Endothelial cell of umbilical vein (primary cell): ENCODE results near the gene KCTD7. TPM values are rescaled to one million over a fixed set of nuclear protein-coding genes. Genes with fewer than 3 reads are reported as not detected.

Experiments
- BruUV-seq: library from RNA; stranded (reverse); fragments of 400-500 nt; replicated peaks from 2 replicates; lab custom pipeline; 2021; lab: Mats Ljungman, UMichigan
- CTCF ChIA-PET: fragments of 300-600, 350-600 bp; sonication (Branson Sonifier 250); formaldehyde crosslinking; loops from one replicate; lab custom pipeline; 2021; ENCODE audit warnings: antibody characterized with exemption, inconsistent platforms; lab: Charles Lee
- POLR2A ChIA-PET: fragments of 300-600, 350-600 bp; sonication (Branson Sonifier 250); formaldehyde crosslinking; loops from one replicate; lab custom pipeline; 2021; ENCODE audit warnings: antibody characterized with exemption, inconsistent platforms; lab: Charles Lee
- DNase-seq: peaks from one replicate; pipeline ENCODE4 v3.0.0-alpha.2; 2011; ENCODE audit warnings: low read depth, low spot score
- FAIRE-seq: peaks from 2 replicates; lab custom pipeline; 2011; peaks lifted over from hg19 to GRCh38; lab: Jason Lieb, UNC
- H2AFZ ChIP-seq: 2 replicates; pipeline ENCODE4 v1.6.0; 2012; ENCODE audit warnings: low read depth, low read length, control low read depth, inconsistent platforms
- H3K27ac ChIP-seq: 2 replicates; pipeline ENCODE4 v1.5.1; 2011; ENCODE audit warnings: low read depth, mild to moderate bottlenecking, control low read depth, low read length, moderate library complexity; ENCODE audit not compliant: insufficient read depth
- H3K27me3 ChIP-seq, 2 experiments: 2 replicates each; pipeline versions ENCODE4 v1.6.0 to v1.6.1; 2011; ENCODE audit warnings: low read length in 2 of 2, mixed read lengths in 1 of 2; ENCODE audit not compliant: control insufficient read depth in 2 of 2, insufficient read depth in 2 of 2
- H3K36me3 ChIP-seq, 2 experiments: 2 replicates in 1 of 2; 3 replicates in 1 of 2; pipeline ENCODE4 v1.5.1; 2011; ENCODE audit warnings: low read length in 2 of 2, mild to moderate bottlenecking in 1 of 2, moderate library complexity in 1 of 2; ENCODE audit not compliant: control insufficient read depth in 2 of 2, insufficient read depth in 2 of 2; ENCODE audit errors: extremely low read depth in 1 of 2
- H3K4me1 ChIP-seq: 3 replicates; pipeline ENCODE4 v1.5.1; 2011; ENCODE audit warnings: mild to moderate bottlenecking, low read length; ENCODE audit not compliant: control insufficient read depth, insufficient read depth; ENCODE audit errors: extremely low read depth
- H3K4me2 ChIP-seq: 2 replicates; pipeline ENCODE4 v1.6.1; 2011; ENCODE audit warnings: low read length, control low read depth, mixed read lengths; ENCODE audit not compliant: insufficient read depth
- H3K4me3 ChIP-seq, 3 experiments: fragments of 200-600 bp in 1 of 3; sonication (generic), shearing (Covaris generic) in 1 of 3; replicated peaks in 1 of 3; 2 replicates each; pipeline ENCODE4 v1.5.1; 2011 to 2016; ENCODE audit warnings: control low read depth in 3 of 3, low read length in 3 of 3, mild to moderate bottlenecking in 2 of 3, inconsistent platforms in 1 of 3, low read depth in 1 of 3, moderate library complexity in 1 of 3; ENCODE audit not compliant: insufficient read depth in 1 of 3
- H3K79me2 ChIP-seq: 2 replicates; pipeline ENCODE4 v1.6.0; 2012; ENCODE audit warnings: low read length, inconsistent platforms; ENCODE audit not compliant: control insufficient read depth, insufficient read depth
- H3K9ac ChIP-seq: replicated peaks from 2 replicates; pipeline ENCODE3; 2011; ENCODE audit warnings: low read length, control low read depth; ENCODE audit not compliant: insufficient read depth; ENCODE audit errors: extremely low read depth
- H3K9me1 ChIP-seq: replicated peaks from 3 replicates; pipeline ENCODE4 v1.6.0; 2011; ENCODE audit warnings: mild to moderate bottlenecking, low read length; ENCODE audit not compliant: control insufficient read depth, insufficient read depth; ENCODE audit errors: extremely low read depth
- H3K9me3 ChIP-seq: replicated peaks from 2 replicates; pipeline ENCODE4 v1.5.1; 2012; ENCODE audit warnings: low read length, inconsistent platforms; ENCODE audit not compliant: control insufficient read depth, insufficient read depth
- H4K20me1 ChIP-seq: replicated peaks from 2 replicates; pipeline ENCODE3; 2011; ENCODE audit warnings: mild to moderate bottlenecking, low read length; ENCODE audit not compliant: control insufficient read depth, insufficient read depth; ENCODE audit errors: extremely low read depth
- CTCF ChIP-seq, 2 donors: IDR thresholded peaks; 1 replicate in 1 of 2; 2 replicates in 1 of 2; pipeline ENCODE4 v1.5.1; 2011; ENCODE audit warnings: low read length in 2 of 2, mild to moderate bottlenecking in 2 of 2, moderate library complexity in 2 of 2, control low read depth in 1 of 2, inconsistent platforms in 1 of 2, low read depth in 1 of 2; ENCODE audit not compliant: insufficient read depth in 1 of 2; ENCODE audit errors: extremely low read depth in 1 of 2
- EZH2 ChIP-seq: IDR thresholded peaks from 2 replicates; pipeline ENCODE4 v1.6.1; 2012; ENCODE audit warnings: borderline replicate concordance, low read depth, mild to moderate bottlenecking, moderate library complexity, low read length, inconsistent platforms; ENCODE audit not compliant: severe bottlenecking
- FOS ChIP-seq: IDR thresholded peaks from 2 replicates; pipeline ENCODE4 v1.6.1; 2011; ENCODE audit warnings: mild to moderate bottlenecking, low read length, moderate library complexity, borderline replicate concordance; ENCODE audit not compliant: insufficient read depth
- GATA2 ChIP-seq: IDR thresholded peaks from 2 replicates; pipeline ENCODE4 v1.7.0; 2011; ENCODE audit warnings: low read depth, mild to moderate bottlenecking, moderate library complexity, mixed read lengths, low read length; ENCODE audit not compliant: insufficient read length, insufficient read depth
- JUN ChIP-seq: IDR thresholded peaks from 2 replicates; pipeline ENCODE4 v1.6.1; 2011; ENCODE audit warnings: borderline replicate concordance, low read depth; ENCODE audit not compliant: insufficient read length, insufficient read depth
- MYC ChIP-seq: IDR thresholded peaks from one replicate; pipeline ENCODE4 v1.6.1; 2011; ENCODE audit warnings: mild to moderate bottlenecking, low read depth, low read length
- POLR2A ChIP-seq: IDR thresholded peaks from 2 replicates; pipeline ENCODE4 v1.6.1; 2012; ENCODE audit warnings: low read depth, mild to moderate bottlenecking, control low read depth, low read length
- POLR2AphosphoS5 ChIP-seq: IDR thresholded peaks from 2 replicates; pipeline ENCODE4 v1.6.1; 2012; ENCODE audit warnings: low read depth, mild to moderate bottlenecking, control low read depth, low read length, moderate library complexity; ENCODE audit not compliant: insufficient read depth
- dilution Hi-C: fragments of 300-500 bp; cut with MboI; formaldehyde crosslinking; loops from one replicate; pipeline ENCODE4 v1.15.0; 2019; ENCODE audit warnings: low sequenced_read_pairs; ENCODE audit not compliant: extremely low pct_ligation_motif_present
- intact Hi-C: fragments of 100-400 bp; cut with micrococcal nuclease; formaldehyde crosslinking; loops from one replicate; pipeline ENCODE4 v1.10.0; 2022
- polyA plus RNA-seq, 4 experiments: library from polyadenylated mRNA; depleted of rRNA in 3 of 4; stranded (reverse) in 3 of 4; unstranded in 1 of 4; fragments of >200 nt; gene quantifications; 2 replicates each; pipeline versions ENCODE4 v1.2.1 to v1.2.3, GENCODE V29; 2011 to 2012; ENCODE audit warnings: missing spikeins in 1 of 4
- total RNA-seq: library from RNA; stranded (reverse); gene quantifications from 2 replicates; pipeline ENCODE4 v1.2.3, GENCODE V29; 2021
- TF ChIP-seq, protein P1 (sequence below): IDR thresholded peaks from 2 replicates; pipeline ENCODE4 v1.6.1; 2011; ENCODE audit not compliant: insufficient read depth, insufficient read length

The KCTD7 gene
- total and polyA plus RNA-seq, 2 donors (not counting 3 experiments of a cell fraction or from before 2014, with no cell fraction given): 8.7 to 14.1 TPM

DNA sequence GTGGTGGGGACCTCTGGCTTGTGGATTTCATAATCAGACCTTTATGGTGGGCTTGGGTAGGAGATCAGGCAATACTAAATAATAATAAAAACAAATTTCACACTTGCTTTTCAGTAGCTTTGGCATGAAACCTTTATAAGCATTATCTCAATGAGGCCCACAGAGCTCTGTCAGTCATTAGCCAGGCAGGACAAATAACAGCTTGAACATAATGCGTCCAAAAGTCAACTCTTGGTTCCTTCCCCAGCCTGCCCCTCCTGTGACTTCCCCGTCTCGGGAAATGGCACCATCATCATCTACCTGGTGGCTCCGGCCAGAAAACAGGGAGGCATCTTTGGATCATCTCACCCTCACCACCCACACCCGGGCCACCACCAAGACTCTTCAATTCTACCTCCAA, 40.8 kb downstream of the KCTD7 start:
- intact Hi-C loops (no loop called here), dilution Hi-C loops (no loop called here)
- Histone ChIP-seq H3K4me3 (no peak overlapping the region), H3K9ac (no peak overlapping the region), H3K4me1 (no peaks in the 10 kb centered on the region), H2AFZ (no peak overlapping the region), H3K9me1 (no peaks in the 10 kb centered on the region), H4K20me1 (no peaks in the 10 kb centered on the region), H3K27ac (no peak overlapping the region), H3K79me2 (no peaks in the 10 kb centered on the region), H3K9me3 (no peaks in the 10 kb centered on the region), H3K27me3 (no peaks in the 10 kb centered on the region), H3K4me2 (no peak overlapping the region), H3K36me3 (no peaks in the 10 kb centered on the region)
- no peak for TF ChIP-seq MYC
- TF ChIP-seq FOS: no peak
- TF ChIP-seq GATA2: no peak
- TF ChIP-seq, protein P1, sequence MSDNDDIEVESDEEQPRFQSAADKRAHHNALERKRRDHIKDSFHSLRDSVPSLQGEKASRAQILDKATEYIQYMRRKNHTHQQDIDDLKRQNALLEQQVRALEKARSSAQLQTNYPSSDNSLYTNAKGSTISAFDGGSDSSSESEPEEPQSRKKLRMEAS: no peak
- TF ChIP-seq POLR2AphosphoS5: no peak
- TF ChIP-seq POLR2A: no peak
- no peak for TF ChIP-seq EZH2
- TF ChIP-seq JUN: no peak
- TF ChIP-seq CTCF (IDR thresholded peaks at IDR 0.05; ENCODE audit: extremely low read depth in 1 of 2, insufficient read depth in 1 of 2, low read depth in 1 of 2, low read length in 2 of 2): no peak
- no peak for FAIRE-seq
- POLR2A ChIA-PET: no interaction called here
- DNase-seq: no peak
- BruUV-seq: no TSS peak
- CTCF ChIA-PET: no interaction called here
